WERI-Rb-1 (cell line): ENCODE results near the gene DUSP9.

ENCODE experiments used
- DNase-seq: peaks from one replicate; pipeline ENCODE4 v3.0.0-alpha.2; 2020
- H3K27ac ChIP-seq: fragments of 250-450 bp; sonication (Bioruptor Pico); 2 replicates; pipeline ENCODE4 v1.5.1; 2020; ENCODE audit warnings: mild to moderate bottlenecking, moderate library complexity
- H3K27me3 ChIP-seq: fragments of 250-450 bp; sonication (Bioruptor Pico); 2 replicates; pipeline ENCODE4 v1.5.1; 2021; ENCODE audit warnings: mild to moderate bottlenecking, low read depth, moderate library complexity; ENCODE audit not compliant: insufficient read depth, severe bottlenecking
- H3K36me3 ChIP-seq: fragments of 250-450 bp; sonication (Bioruptor Pico); 2 replicates; pipeline ENCODE4 v1.5.1; 2020; ENCODE audit warnings: mild to moderate bottlenecking, moderate library complexity
- H3K4me3 ChIP-seq: 2 replicates; pipeline ENCODE4 v1.5.1; 2011; ENCODE audit warnings: low read depth, mild to moderate bottlenecking, control low read depth, low read length
- H3K9me3 ChIP-seq: fragments of 250-450 bp; sonication (Bioruptor Pico); 2 replicates; pipeline ENCODE4 v1.5.1; 2021; ENCODE audit warnings: mild to moderate bottlenecking, moderate library complexity; ENCODE audit not compliant: severe bottlenecking
- CTCF ChIP-seq: IDR thresholded peaks from 2 replicates; pipeline ENCODE4 v1.5.1; 2011; ENCODE audit warnings: low read depth, mild to moderate bottlenecking, control low read depth, inconsistent platforms, low read length

Gene DUSP9

GRCh38 chrX:153614818-153615217, 32.2 kb upstream of the DUSP9 start:
- no peak for DNase-seq
- Histone ChIP-seq H3K36me3 (no peaks in the 10 kb centered on the region), H3K27me3 (peaks cover 6% of the 10 kb centered on the region), H3K4me3 (no peak overlapping the region), H3K27ac (no peak overlapping the region), H3K9me3 (peaks cover 2% of the 10 kb centered on the region)
- TF ChIP-seq CTCF = no peak

- Histone ChIP-seq H3K9me3 (no peaks in the 10 kb centered on the region), H3K36me3 (no peaks in the 10 kb centered on the region), H3K27me3 (peaks cover 20% of the 10 kb centered on the region), H3K27ac (no peak overlapping the region), H3K4me3 (no peak overlapping the region)
- TF ChIP-seq CTCF = no peak
- DNase-seq = no peak
Observed at GRCh38 chrX:153620576-153620975, 26.4 kb upstream of the DUSP9 start.

- H3K9me3 ChIP-seq = no peaks in the 10 kb centered on the region
- no peak overlapping the region for H3K4me3 ChIP-seq
- TF ChIP-seq CTCF = no peak
- H3K27me3 ChIP-seq = peaks cover 27% of the 10 kb centered on the region
- H3K36me3 ChIP-seq = no peaks in the 10 kb centered on the region
- H3K27ac ChIP-seq = no peak overlapping the region
- no peak for DNase-seq
Observed at GRCh38 chrX:153621949-153622598, 24.9 kb upstream of the DUSP9 start.

- DNase-seq = no peak
- H3K9me3 ChIP-seq = no peaks in the 10 kb centered on the region
- H3K27me3 ChIP-seq = peaks cover 28% of the 10 kb centered on the region
- no peaks in the 10 kb centered on the region for H3K36me3 ChIP-seq
- no peak for TF ChIP-seq CTCF
- H3K27ac ChIP-seq = no peak overlapping the region
- no peak overlapping the region for H3K4me3 ChIP-seq
Observed at GRCh38 chrX:153622661-153623309, 24.2 kb upstream of the DUSP9 start.

- H3K27ac ChIP-seq = no peak overlapping the region
- peaks cover 25% of the 10 kb centered on the region for H3K27me3 ChIP-seq
- no peak for TF ChIP-seq CTCF
- no peaks in the 10 kb centered on the region for H3K36me3 ChIP-seq
- H3K4me3 ChIP-seq = no peak overlapping the region
- DNase-seq = no peak
- H3K9me3 ChIP-seq = no peaks in the 10 kb centered on the region
Observed at GRCh38 chrX:153623310-153624029, 23.5 kb upstream of the DUSP9 start.
